Body of pancreas (tissue), 4 donors: ENCODE measurements around the gene FBN3. TPM values are rescaled to one million over a fixed set of nuclear protein-coding genes. Genes with fewer than 3 reads are reported as not detected.

ENCODE experiments used
- ATAC-seq: fragments of 150-250 bp; one replicate; pipeline ENCODE4 v1.9.1; 2016
- DNase-seq, 4 donors: peaks; one replicate each; pipeline ENCODE4 v3.0.0-alpha.2; 2019
- H3K27ac ChIP-seq, 4 donors: fragments of 200-600 bp; sonication (generic); 1 replicate in 3 of 4; 2 replicates in 1 of 4; pipeline versions ENCODE4 v1.5.1 to v1.6.1; 2016 to 2019; ENCODE audit warnings: mild to moderate bottlenecking in 1 of 4, mixed read lengths in 1 of 4, moderate library complexity in 1 of 4
- H3K27me3 ChIP-seq, 2 donors: fragments of 200-600 bp; sonication (generic); one replicate each; pipeline ENCODE4 v1.6.0; 2016; ENCODE audit warnings: mild to moderate bottlenecking in 1 of 2
- H3K36me3 ChIP-seq, 2 donors: fragments of 200-600 bp; sonication (generic); replicated peaks in 1 of 2; 2 replicates each; pipeline ENCODE4 v1.5.1; 2016; ENCODE audit warnings: low read depth in 2 of 2; ENCODE audit not compliant: insufficient read depth in 1 of 2
- H3K4me1 ChIP-seq: fragments of 200-600 bp; sonication (generic); one replicate; pipeline ENCODE4 v1.6.0; 2016
- H3K4me3 ChIP-seq, 2 donors: fragments of 200-600 bp; sonication (generic); 1 replicate in 1 of 2; 2 replicates in 1 of 2; pipeline ENCODE4 v1.5.1; 2016 to 2019
- H3K9me3 ChIP-seq, 3 donors: fragments of 200-600 bp; sonication (generic); 1 replicate in 2 of 3; 2 replicates in 1 of 3; pipeline ENCODE4 v1.5.1; 2016
- POLR2A ChIP-seq, 3 donors: fragments of 450-650 bp; IDR thresholded peaks; one replicate each; pipeline ENCODE4 v1.6.1; 2016; ENCODE audit warnings: antibody characterized with exemption in 3 of 3, mild to moderate bottlenecking in 2 of 3
- WGBS, 2 donors: methylation state at CpG; one replicate each; pipeline ENCODE4 v1.1.5; 2017; 5-methylcytosine and 5-hydroxymethylcytosine counted together
- intact Hi-C: fragments of 100-400 bp; cut with DNase I; formaldehyde crosslinking; loops from one replicate; pipeline ENCODE4 v1.15.1; 2023
- total RNA-seq, 2 donors: library from RNA; depleted of rRNA; stranded (reverse); fragments of >200 nt; gene quantifications; one replicate each; pipeline ENCODE4 v1.1.0, GENCODE V29; 2016
- TF ChIP-seq, protein P1 (sequence below), 7 experiments: fragments of 450-650 bp in 4 of 7; fragments of 200-600 bp in 3 of 7; sonication (generic) in 3 of 7; IDR thresholded peaks; one replicate each; pipeline ENCODE4 v1.5.1; 2016 to 2019; ENCODE audit warnings: antibody characterized with exemption in 7 of 7

The FBN3 gene
- total RNA-seq, 2 donors from 2014 or later: 0.26 TPM; not detected in 1

DNA sequence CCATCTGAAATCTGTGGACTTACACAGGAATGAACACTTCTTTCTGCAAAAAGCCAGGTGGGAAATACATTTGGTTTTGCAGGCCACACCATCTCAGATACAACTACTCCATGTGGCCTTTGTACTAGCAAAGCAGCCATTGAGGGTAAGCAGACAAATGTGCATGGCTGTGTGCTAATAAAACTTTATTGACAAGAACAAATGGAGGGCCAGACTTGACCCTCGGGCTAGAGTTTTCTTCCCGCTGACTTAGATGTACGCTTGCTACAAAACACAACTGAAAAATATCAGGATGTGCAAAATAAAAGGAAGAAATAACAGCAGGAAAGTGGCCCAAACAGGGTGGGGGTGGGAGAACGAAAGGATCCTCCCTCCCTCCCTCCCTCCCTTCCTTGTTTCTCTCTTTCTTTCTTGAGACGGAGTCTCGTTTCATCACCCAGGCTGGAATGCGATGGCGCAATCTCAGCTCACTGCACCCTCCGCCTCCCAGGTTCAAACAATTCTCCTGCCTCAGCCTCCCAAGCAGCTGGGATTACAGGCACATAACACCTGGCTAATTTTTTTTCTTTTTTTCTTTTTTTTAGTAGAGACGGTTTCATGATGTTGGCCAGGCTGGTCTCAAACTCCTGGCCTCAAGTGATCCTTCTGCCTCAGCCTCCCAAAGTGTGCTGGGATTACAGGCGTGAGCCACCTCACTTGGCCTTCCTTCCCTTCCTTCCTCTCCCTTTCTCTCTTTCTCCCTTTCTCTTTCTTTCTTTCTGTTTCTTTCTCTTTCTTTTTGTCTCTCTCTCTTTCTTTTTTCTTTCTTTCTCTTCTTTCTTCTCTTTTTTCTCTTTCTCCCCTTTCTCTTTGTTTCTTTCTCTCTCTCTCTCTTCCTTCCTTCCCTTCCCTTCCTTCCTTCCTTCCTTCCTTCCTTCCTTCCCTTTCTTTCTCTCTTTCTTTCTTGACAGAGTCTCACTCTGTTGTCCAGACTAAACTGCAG is 67.5 kb downstream of the FBN3 start:
- WGBS, 2 donors: 83 to 87% methylated on average over 11 of the region's 11 CpGs
- no peaks in the 10 kb centered on the region for H3K9me3 ChIP-seq
- DNase-seq (no peak), ATAC-seq (no peak)
- H3K36me3 ChIP-seq: no peaks in the 10 kb centered on the region
- no peak overlapping the region for H3K27ac ChIP-seq
- H3K4me1 ChIP-seq: no peaks in the 10 kb centered on the region
- intact Hi-C loops: no loop called here
- no peak overlapping the region for H3K4me3 ChIP-seq
- no peak for TF ChIP-seq POLR2A (IDR thresholded peaks at IDR 0.05)
- TF ChIP-seq, protein P1, sequence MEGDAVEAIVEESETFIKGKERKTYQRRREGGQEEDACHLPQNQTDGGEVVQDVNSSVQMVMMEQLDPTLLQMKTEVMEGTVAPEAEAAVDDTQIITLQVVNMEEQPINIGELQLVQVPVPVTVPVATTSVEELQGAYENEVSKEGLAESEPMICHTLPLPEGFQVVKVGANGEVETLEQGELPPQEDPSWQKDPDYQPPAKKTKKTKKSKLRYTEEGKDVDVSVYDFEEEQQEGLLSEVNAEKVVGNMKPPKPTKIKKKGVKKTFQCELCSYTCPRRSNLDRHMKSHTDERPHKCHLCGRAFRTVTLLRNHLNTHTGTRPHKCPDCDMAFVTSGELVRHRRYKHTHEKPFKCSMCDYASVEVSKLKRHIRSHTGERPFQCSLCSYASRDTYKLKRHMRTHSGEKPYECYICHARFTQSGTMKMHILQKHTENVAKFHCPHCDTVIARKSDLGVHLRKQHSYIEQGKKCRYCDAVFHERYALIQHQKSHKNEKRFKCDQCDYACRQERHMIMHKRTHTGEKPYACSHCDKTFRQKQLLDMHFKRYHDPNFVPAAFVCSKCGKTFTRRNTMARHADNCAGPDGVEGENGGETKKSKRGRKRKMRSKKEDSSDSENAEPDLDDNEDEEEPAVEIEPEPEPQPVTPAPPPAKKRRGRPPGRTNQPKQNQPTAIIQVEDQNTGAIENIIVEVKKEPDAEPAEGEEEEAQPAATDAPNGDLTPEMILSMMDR (IDR thresholded peaks at IDR 0.05): no peak
- no peaks in the 10 kb centered on the region for H3K27me3 ChIP-seq

DNA sequence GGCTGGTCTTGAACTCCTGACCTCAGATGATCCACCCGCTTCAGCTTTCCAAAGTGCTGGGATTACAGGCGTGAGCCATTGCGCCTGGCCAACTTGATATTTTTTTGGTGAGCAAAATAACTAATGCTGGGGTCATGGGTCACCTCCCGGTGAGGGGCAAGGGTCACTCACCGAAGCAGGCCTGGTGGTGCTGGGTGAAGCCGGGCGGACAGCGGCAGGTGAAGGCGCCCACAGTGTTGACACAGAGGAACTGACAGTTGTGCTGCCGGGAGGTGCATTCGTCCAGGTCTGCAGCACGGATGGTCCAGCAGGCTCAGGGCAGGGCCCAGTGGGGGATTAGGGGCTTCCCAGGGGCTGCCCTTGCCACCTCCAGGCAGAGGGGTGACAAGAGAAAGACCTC is 68.6 kb downstream of the FBN3 start:
- H3K36me3 ChIP-seq: no peaks in the 10 kb centered on the region
- no peak overlapping the region for H3K27ac ChIP-seq
- 74 to 86% methylated on average over 6 to 9 of the region's 12 CpGs for WGBS, 2 donors
- intact Hi-C loops: no loop called here
- no peaks in the 10 kb centered on the region for H3K27me3 ChIP-seq
- no peaks in the 10 kb centered on the region for H3K9me3 ChIP-seq
- no peaks in the 10 kb centered on the region for H3K4me1 ChIP-seq
- DNase-seq (no peak), ATAC-seq (no peak)
- no peak for TF ChIP-seq POLR2A (IDR thresholded peaks at IDR 0.05)
- TF ChIP-seq, protein P1 (IDR thresholded peaks at IDR 0.05): no peak
- H3K4me3 ChIP-seq: no peak overlapping the region

DNA sequence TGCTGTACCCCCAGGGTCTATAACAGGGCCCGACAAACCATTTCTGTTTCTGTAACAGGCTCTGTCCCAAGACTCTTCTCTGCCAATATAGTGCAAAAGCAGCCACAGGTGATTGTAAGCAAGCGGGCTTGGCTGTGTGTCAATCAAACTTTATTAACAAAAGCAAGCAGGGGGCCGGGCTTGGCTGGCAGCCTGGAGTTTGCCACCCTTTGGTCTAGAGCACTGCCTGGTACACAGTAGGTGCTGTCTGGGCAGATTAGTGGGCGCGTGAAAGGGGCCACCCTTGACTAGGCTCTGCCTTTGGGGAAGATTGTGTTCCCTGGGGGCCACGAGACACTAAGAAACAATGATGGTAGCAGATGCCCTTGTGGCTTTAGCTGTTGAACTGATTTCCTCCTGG is 69.4 kb downstream of the FBN3 start:
- ATAC-seq (no peak), DNase-seq (no peak)
- WGBS, 2 donors: 98 to 100% methylated on average over 2 to 6 of the region's 6 CpGs
- no peak overlapping the region for H3K27ac ChIP-seq
- H3K9me3 ChIP-seq: no peaks in the 10 kb centered on the region
- H3K27me3 ChIP-seq: no peaks in the 10 kb centered on the region
- H3K4me1 ChIP-seq: no peaks in the 10 kb centered on the region
- TF ChIP-seq POLR2A (IDR thresholded peaks at IDR 0.05): no peak
- TF ChIP-seq, protein P1 (IDR thresholded peaks at IDR 0.05): no peak
- no peaks in the 10 kb centered on the region for H3K36me3 ChIP-seq
- no peak overlapping the region for H3K4me3 ChIP-seq
- intact Hi-C loops: no loop called here

DNA sequence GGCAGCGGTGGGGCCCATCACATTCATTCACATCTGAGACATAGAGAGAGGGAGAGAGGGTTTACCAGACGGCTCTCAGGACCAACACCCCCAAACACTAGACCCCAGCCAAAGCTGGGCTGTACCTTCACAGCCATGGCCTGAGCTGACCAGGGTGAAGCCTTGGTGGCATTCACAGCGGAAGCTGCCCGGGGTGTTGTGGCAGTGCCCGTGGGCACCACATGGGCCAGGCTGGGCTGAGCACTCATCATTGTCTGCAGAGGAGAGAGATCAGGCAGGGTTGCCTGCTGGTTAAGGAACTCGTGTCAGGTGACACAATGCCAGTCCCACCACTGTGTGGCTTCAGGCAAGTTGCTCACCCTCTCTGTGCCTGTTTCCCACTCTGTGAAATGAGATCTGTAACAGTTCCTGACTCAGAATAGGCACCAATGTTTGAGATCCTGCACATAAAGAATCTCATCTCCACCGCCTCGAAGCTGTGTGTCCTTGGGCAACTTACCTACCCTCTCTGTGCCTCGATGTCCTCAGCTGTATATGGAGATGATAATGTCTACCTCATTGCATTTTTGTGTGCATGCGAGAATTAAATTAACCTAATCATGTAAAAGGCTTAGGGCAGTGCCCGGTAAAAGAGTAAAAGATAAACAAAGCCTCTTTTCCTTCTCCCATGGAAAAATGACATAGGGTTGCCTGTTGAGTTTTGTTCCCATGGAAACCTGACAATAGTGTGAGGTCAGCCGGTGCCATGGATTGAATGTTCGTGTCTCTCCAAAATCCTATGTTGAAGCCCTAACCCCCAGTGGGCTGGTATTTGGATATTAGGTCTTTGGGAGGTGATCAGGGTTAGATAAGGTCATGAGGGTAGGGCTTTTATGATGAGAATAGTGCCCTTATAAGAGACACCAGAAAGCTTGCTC is 74.0 kb downstream of the FBN3 start:
- no peak for TF ChIP-seq POLR2A (IDR thresholded peaks at IDR 0.05)
- TF ChIP-seq, protein P1 (IDR thresholded peaks at IDR 0.05): no peak
- DNase-seq: no peak
- intact Hi-C loops: no loop called here
- Histone ChIP-seq H3K27ac (no peak overlapping the region), H3K4me1 (no peaks in the 10 kb centered on the region), H3K27me3 (no peaks in the 10 kb centered on the region), H3K9me3 (no peaks in the 10 kb centered on the region), H3K36me3 (no peaks in the 10 kb centered on the region), H3K4me3 (no peak overlapping the region)
- 70 to 82% methylated on average over 9 to 13 of the region's 13 CpGs for WGBS, 2 donors
- no peak for ATAC-seq
